ENCODE data around the gene PPP2R5B.

The PPP2R5B gene

DNA sequence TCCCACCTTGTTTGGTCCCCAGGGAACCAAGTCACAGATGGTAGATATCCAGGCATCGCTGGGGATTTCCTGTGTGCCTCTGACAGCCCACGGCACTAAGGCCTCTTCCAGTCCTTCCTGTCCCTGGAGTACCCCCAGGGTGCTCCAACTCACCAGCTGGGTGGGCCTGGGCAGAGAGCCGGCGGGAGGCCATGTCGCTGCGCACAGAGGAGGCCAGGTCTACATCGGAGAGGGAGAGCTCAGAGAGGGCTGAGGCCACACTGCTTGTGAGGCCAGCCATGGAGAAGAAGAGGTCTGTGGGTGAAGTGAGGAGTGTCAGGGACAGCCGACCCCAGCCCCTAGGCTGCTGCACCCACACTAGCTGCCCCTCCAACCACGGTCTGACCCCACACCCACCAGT lies 12.8 kb upstream of the PPP2R5B start:
- Histone ChIP-seq H3K27me3 (ENCODE audit: insufficient read depth, poor library complexity, severe bottlenecking) (no peaks in the 10 kb centered on the region), H3K4me3 (replicated peaks; ENCODE audit: insufficient read depth, low read length) (no peak overlapping the region), H3K27ac (replicated peaks) (no peak overlapping the region)
- no peak for DNase-seq (ENCODE audit: low read depth in 1 of 2, low spot score in 1 of 2)
- no peak for TF ChIP-seq SPI1 (IDR thresholded peaks at IDR 0.05; ENCODE audit: borderline replicate concordance, low read depth)
- TF ChIP-seq, protein P1, sequence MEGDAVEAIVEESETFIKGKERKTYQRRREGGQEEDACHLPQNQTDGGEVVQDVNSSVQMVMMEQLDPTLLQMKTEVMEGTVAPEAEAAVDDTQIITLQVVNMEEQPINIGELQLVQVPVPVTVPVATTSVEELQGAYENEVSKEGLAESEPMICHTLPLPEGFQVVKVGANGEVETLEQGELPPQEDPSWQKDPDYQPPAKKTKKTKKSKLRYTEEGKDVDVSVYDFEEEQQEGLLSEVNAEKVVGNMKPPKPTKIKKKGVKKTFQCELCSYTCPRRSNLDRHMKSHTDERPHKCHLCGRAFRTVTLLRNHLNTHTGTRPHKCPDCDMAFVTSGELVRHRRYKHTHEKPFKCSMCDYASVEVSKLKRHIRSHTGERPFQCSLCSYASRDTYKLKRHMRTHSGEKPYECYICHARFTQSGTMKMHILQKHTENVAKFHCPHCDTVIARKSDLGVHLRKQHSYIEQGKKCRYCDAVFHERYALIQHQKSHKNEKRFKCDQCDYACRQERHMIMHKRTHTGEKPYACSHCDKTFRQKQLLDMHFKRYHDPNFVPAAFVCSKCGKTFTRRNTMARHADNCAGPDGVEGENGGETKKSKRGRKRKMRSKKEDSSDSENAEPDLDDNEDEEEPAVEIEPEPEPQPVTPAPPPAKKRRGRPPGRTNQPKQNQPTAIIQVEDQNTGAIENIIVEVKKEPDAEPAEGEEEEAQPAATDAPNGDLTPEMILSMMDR (IDR thresholded peaks at IDR 0.05; ENCODE audit: insufficient read depth, low read length), result no peak
- no peak for TF ChIP-seq GABPA (IDR thresholded peaks at IDR 0.05; ENCODE audit: low read depth)
- TF ChIP-seq POLR2AphosphoS5 (IDR thresholded peaks at IDR 0.05; ENCODE audit: low read depth), result no peak
- TF ChIP-seq, protein P2, sequence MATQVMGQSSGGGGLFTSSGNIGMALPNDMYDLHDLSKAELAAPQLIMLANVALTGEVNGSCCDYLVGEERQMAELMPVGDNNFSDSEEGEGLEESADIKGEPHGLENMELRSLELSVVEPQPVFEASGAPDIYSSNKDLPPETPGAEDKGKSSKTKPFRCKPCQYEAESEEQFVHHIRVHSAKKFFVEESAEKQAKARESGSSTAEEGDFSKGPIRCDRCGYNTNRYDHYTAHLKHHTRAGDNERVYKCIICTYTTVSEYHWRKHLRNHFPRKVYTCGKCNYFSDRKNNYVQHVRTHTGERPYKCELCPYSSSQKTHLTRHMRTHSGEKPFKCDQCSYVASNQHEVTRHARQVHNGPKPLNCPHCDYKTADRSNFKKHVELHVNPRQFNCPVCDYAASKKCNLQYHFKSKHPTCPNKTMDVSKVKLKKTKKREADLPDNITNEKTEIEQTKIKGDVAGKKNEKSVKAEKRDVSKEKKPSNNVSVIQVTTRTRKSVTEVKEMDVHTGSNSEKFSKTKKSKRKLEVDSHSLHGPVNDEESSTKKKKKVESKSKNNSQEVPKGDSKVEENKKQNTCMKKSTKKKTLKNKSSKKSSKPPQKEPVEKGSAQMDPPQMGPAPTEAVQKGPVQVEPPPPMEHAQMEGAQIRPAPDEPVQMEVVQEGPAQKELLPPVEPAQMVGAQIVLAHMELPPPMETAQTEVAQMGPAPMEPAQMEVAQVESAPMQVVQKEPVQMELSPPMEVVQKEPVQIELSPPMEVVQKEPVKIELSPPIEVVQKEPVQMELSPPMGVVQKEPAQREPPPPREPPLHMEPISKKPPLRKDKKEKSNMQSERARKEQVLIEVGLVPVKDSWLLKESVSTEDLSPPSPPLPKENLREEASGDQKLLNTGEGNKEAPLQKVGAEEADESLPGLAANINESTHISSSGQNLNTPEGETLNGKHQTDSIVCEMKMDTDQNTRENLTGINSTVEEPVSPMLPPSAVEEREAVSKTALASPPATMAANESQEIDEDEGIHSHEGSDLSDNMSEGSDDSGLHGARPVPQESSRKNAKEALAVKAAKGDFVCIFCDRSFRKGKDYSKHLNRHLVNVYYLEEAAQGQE (IDR thresholded peaks at IDR 0.05; ENCODE audit: insufficient replicate concordance, low read depth), result no peak

DNA sequence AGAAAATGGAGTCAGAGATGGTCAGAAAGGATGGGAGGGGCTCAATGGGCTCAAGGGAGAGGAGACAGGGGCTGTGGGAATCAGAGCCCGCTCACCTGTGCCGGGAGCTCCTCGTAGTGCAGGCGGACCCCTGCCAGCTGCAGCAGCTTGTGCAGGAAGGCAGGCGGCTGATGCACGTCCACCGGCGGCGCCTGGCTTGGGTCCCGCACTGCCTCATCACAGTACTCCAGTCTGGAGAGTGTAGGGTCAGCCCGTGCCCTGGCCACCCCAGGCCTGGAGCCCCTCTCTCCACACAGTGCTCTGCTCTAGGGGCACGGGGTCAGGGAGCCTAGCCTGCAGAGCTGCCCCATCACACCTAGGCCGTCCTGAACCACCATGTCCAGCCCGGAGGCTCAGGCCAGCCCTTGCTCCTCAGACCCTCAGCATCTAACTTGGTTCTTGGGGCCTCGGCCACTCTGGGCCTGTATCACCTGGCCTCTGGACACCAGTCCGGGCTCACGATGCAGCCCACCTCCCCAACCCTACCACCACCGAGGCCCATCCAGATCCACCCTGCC lies 11.2 kb upstream of the PPP2R5B start:
- Histone ChIP-seq H3K27me3 (ENCODE audit: insufficient read depth, poor library complexity, severe bottlenecking) (no peaks in the 10 kb centered on the region), H3K4me3 (replicated peaks; ENCODE audit: insufficient read depth, low read length) (no peak overlapping the region), H3K27ac (replicated peaks) (no peak overlapping the region)
- TF ChIP-seq, protein P1 (IDR thresholded peaks at IDR 0.05; ENCODE audit: insufficient read depth, low read length), result no peak
- TF ChIP-seq, protein P2 (IDR thresholded peaks at IDR 0.05; ENCODE audit: insufficient replicate concordance, low read depth), result no peak
- TF ChIP-seq POLR2AphosphoS5 (IDR thresholded peaks at IDR 0.05; ENCODE audit: low read depth) (no peak), GABPA (IDR thresholded peaks at IDR 0.05; ENCODE audit: low read depth) (no peak), SPI1 (IDR thresholded peaks at IDR 0.05; ENCODE audit: borderline replicate concordance, low read depth) (no peak)
- DNase-seq (ENCODE audit: low read depth in 1 of 2, low spot score in 1 of 2), result no peak

DNA sequence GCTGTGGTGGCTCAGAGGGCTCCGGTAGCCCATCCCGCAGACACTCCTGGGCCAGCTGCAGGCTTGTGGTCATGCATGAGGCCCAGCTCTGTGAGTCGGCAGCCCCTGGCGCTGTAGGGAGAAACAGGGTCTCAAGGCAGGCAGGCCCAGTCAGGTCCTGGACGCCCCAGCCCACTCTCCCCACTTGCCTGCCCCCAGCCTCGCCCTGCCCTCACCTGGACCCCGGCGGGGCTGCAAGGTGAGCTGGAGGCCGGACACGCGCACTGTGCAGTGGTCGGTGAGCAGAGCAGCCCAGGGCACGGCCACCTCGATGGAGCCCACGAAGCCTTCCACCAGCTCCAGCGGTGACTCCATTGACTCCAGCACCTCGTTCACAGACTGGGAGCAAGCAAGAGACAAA lies 10.4 kb upstream of the PPP2R5B start:
- Histone ChIP-seq H3K27ac (replicated peaks) (no peak overlapping the region), H3K27me3 (ENCODE audit: insufficient read depth, poor library complexity, severe bottlenecking) (no peaks in the 10 kb centered on the region), H3K4me3 (replicated peaks; ENCODE audit: insufficient read depth, low read length) (no peak overlapping the region)
- no peak for DNase-seq (ENCODE audit: low read depth in 1 of 2, low spot score in 1 of 2)
- no peak for TF ChIP-seq SPI1 (IDR thresholded peaks at IDR 0.05; ENCODE audit: borderline replicate concordance, low read depth)
- TF ChIP-seq, protein P2 (IDR thresholded peaks at IDR 0.05; ENCODE audit: insufficient replicate concordance, low read depth), result no peak
- TF ChIP-seq, protein P1 (IDR thresholded peaks at IDR 0.05; ENCODE audit: insufficient read depth, low read length), result no peak
- TF ChIP-seq POLR2AphosphoS5 (IDR thresholded peaks at IDR 0.05; ENCODE audit: low read depth), result no peak
- TF ChIP-seq GABPA (IDR thresholded peaks at IDR 0.05; ENCODE audit: low read depth), result no peak
